ENCODE results near the gene MBOAT7.
"Not testable (repeated sequence)": the region's sequence is repeated elsewhere in the genome, so short reads cannot be mapped to it uniquely, and the experiment has no call there.

Gene MBOAT7

GRCh38 chr19:54229146-54229545 lies 39.8 kb upstream of the MBOAT7 start:
- no peaks in the 10 kb centered on the region for H3K4me1 ChIP-seq (ENCODE audit: low read depth, poor library complexity, severe bottlenecking)
- no peak overlapping the region for H3K4me2 ChIP-seq
- no peaks in the 10 kb centered on the region for H3K79me2 ChIP-seq (ENCODE audit: insufficient read depth, low read depth)
- H3K4me3 ChIP-seq (IDR thresholded peaks at IDR 0.05; ENCODE audit: insufficient read depth, low read depth, low read length), result no peak overlapping the region
- H3K27ac ChIP-seq, result no peak overlapping the region
- no peaks in the 10 kb centered on the region for H3K36me3 ChIP-seq (ENCODE audit: insufficient read depth)
- H4K20me1 ChIP-seq (ENCODE audit: insufficient read depth), result no peaks in the 10 kb centered on the region
- H3K9ac ChIP-seq, result no peak overlapping the region
- TF ChIP-seq CTCF (conservative IDR thresholded peaks at IDR 0.05; ENCODE audit: low read depth, low read length), result no peak
- no peak overlapping the region for H2AFZ ChIP-seq (ENCODE audit: low read depth)
- H3K27me3 ChIP-seq (ENCODE audit: insufficient read depth, low read depth), result peaks cover 59% of the 10 kb centered on the region

GRCh38 chr19:54224619-54225018 lies 35.2 kb upstream of the MBOAT7 start:
- H2AFZ ChIP-seq (ENCODE audit: low read depth); H4K20me1 ChIP-seq (ENCODE audit: insufficient read depth); H3K4me3 ChIP-seq (IDR thresholded peaks at IDR 0.05; ENCODE audit: insufficient read depth, low read depth, low read length); H3K36me3 ChIP-seq (ENCODE audit: insufficient read depth); H3K79me2 ChIP-seq (ENCODE audit: insufficient read depth, low read depth); H3K27ac ChIP-seq; H3K4me1 ChIP-seq (ENCODE audit: low read depth, poor library complexity, severe bottlenecking); H3K9ac ChIP-seq; H3K4me2 ChIP-seq: not testable (repeated sequence)
- peaks cover 46% of the 10 kb centered on the region for H3K27me3 ChIP-seq (ENCODE audit: insufficient read depth, low read depth)

- H3K4me1 ChIP-seq (ENCODE audit: low read depth, poor library complexity, severe bottlenecking); H3K4me3 ChIP-seq (IDR thresholded peaks at IDR 0.05; ENCODE audit: insufficient read depth, low read depth, low read length); H3K9ac ChIP-seq; H3K27ac ChIP-seq; H4K20me1 ChIP-seq (ENCODE audit: insufficient read depth); H2AFZ ChIP-seq (ENCODE audit: low read depth); H3K4me2 ChIP-seq; H3K36me3 ChIP-seq (ENCODE audit: insufficient read depth); H3K79me2 ChIP-seq (ENCODE audit: insufficient read depth, low read depth): not testable (repeated sequence)
- peaks cover 41% of the 10 kb centered on the region for H3K27me3 ChIP-seq (ENCODE audit: insufficient read depth, low read depth)
Measured at GRCh38 chr19:54223937-54224281, 34.5 kb upstream of the MBOAT7 start.

GRCh38 chr19:54223277-54223936 lies 34.0 kb upstream of the MBOAT7 start:
- not testable (repeated sequence) for H3K27ac ChIP-seq; H2AFZ ChIP-seq (ENCODE audit: low read depth); H4K20me1 ChIP-seq (ENCODE audit: insufficient read depth); H3K4me2 ChIP-seq; H3K36me3 ChIP-seq (ENCODE audit: insufficient read depth); H3K4me1 ChIP-seq (ENCODE audit: low read depth, poor library complexity, severe bottlenecking); H3K79me2 ChIP-seq (ENCODE audit: insufficient read depth, low read depth); H3K9ac ChIP-seq; H3K4me3 ChIP-seq (IDR thresholded peaks at IDR 0.05; ENCODE audit: insufficient read depth, low read depth, low read length)
- peaks cover 38% of the 10 kb centered on the region for H3K27me3 ChIP-seq (ENCODE audit: insufficient read depth, low read depth)

- not testable (repeated sequence) for H3K9ac ChIP-seq; H3K27ac ChIP-seq; H3K36me3 ChIP-seq (ENCODE audit: insufficient read depth); H3K79me2 ChIP-seq (ENCODE audit: insufficient read depth, low read depth); H3K4me3 ChIP-seq (IDR thresholded peaks at IDR 0.05; ENCODE audit: insufficient read depth, low read depth, low read length); H4K20me1 ChIP-seq (ENCODE audit: insufficient read depth); H3K4me2 ChIP-seq; H2AFZ ChIP-seq (ENCODE audit: low read depth); H3K4me1 ChIP-seq (ENCODE audit: low read depth, poor library complexity, severe bottlenecking)
- peaks cover 32% of the 10 kb centered on the region; the same call in 1 of the 2 replicates for H3K27me3 ChIP-seq (ENCODE audit: insufficient read depth, low read depth)
Measured at GRCh38 chr19:54222474-54223276, 33.3 kb upstream of the MBOAT7 start, which contains the start of gene LILRB3. Gene LILRB3, minus strand, starts transcription at chr19:54223007. Its CDS starts 31 bp downstream, at chr19:54222976.

- H2AFZ ChIP-seq (ENCODE audit: low read depth); H3K4me3 ChIP-seq (IDR thresholded peaks at IDR 0.05; ENCODE audit: insufficient read depth, low read depth, low read length); H4K20me1 ChIP-seq (ENCODE audit: insufficient read depth); H3K4me2 ChIP-seq; H3K79me2 ChIP-seq (ENCODE audit: insufficient read depth, low read depth); H3K4me1 ChIP-seq (ENCODE audit: low read depth, poor library complexity, severe bottlenecking); H3K27ac ChIP-seq; H3K9ac ChIP-seq; H3K36me3 ChIP-seq (ENCODE audit: insufficient read depth): not testable (repeated sequence)
- H3K27me3 ChIP-seq (ENCODE audit: insufficient read depth, low read depth), result peaks cover 27% of the 10 kb centered on the region; the same call in 1 of the 2 replicates
Measured at GRCh38 chr19:54221947-54222346, 32.6 kb upstream of the MBOAT7 start.

- H2AFZ ChIP-seq (ENCODE audit: low read depth); H3K27me3 ChIP-seq (ENCODE audit: insufficient read depth, low read depth); H4K20me1 ChIP-seq (ENCODE audit: insufficient read depth): not testable (repeated sequence)
Measured at GRCh38 chr19:54219702-54220101, 30.3 kb upstream of the MBOAT7 start.

More at GRCh38 chr19:54219702-54220101, 30.3 kb upstream of the MBOAT7 start:
- H3K9ac ChIP-seq; H3K79me2 ChIP-seq (ENCODE audit: insufficient read depth, low read depth); H3K4me2 ChIP-seq; H3K36me3 ChIP-seq (ENCODE audit: insufficient read depth); H3K4me3 ChIP-seq (IDR thresholded peaks at IDR 0.05; ENCODE audit: insufficient read depth, low read depth, low read length); H3K27ac ChIP-seq; H3K4me1 ChIP-seq (ENCODE audit: low read depth, poor library complexity, severe bottlenecking): not testable (repeated sequence)
